NCI-H1694 (cell line): ENCODE data around the gene GRAMD4.

Experiments
- DNase-seq: peaks from one replicate; lab custom pipeline; 2025; lab: John Stamatoyannopoulos, UW

The GRAMD4 gene

DNA sequence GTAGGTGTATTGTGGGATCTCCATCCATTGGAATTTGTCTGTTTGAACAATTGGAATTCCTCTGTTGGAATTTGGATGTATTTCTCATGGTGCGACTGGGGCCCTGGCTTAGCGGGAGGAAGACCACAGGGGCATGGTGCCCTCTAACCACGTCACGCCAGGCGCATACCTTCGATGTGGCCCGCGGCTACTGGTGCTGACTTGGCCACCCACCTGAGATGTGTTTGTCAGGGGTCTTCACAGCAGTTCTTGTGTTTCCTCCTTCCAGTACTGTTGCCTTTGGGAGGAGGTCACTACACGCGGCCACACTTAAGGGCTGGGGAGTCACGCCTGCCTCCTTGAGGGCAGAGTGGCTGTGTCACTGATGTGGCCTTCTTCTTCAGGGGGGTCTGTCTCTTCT lies 36.6 kb upstream of the GRAMD4 start:
- no peak for DNase-seq

DNA sequence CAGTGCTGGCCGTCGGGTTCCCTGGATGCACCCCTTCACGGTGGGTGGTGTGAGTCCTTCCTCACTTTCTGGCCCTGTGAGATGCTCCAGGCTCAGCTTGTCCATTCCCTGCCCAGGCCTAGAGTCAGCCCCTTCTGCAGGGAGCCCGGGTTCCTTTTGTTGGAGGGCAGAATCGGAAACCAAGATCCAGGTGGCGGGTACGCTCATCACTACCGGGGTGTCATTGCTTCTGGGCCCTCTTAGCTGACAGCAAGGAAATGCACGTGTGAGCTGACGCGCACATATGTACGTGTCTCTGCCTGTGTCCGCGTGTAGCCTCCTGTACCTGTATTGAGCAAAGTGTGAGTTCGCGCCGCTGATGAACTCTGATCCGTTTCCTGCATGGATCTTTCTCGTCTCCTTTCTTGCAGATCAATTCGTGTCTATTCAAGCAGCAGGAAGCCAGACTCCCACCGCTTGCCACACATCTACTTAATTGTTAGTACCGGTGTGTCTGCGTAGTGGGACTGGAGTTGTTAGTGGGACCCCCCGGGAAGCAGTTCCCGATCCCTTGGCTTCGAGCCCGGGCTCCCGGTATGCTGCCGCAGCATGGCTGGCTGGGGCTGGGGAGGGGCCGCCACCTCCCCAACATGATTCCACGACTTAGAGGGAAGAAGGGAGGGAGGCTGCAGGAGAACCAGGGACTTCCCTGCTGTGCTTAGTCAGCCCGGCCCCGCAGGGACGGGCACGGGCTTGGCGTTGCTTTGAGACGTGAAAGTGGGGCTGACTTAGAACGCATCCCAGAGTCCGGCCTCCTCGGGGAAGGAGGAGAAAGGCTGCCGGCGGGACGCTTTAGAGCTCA lies 35.9 kb upstream of the GRAMD4 start:
- DNase-seq: no peak

DNA sequence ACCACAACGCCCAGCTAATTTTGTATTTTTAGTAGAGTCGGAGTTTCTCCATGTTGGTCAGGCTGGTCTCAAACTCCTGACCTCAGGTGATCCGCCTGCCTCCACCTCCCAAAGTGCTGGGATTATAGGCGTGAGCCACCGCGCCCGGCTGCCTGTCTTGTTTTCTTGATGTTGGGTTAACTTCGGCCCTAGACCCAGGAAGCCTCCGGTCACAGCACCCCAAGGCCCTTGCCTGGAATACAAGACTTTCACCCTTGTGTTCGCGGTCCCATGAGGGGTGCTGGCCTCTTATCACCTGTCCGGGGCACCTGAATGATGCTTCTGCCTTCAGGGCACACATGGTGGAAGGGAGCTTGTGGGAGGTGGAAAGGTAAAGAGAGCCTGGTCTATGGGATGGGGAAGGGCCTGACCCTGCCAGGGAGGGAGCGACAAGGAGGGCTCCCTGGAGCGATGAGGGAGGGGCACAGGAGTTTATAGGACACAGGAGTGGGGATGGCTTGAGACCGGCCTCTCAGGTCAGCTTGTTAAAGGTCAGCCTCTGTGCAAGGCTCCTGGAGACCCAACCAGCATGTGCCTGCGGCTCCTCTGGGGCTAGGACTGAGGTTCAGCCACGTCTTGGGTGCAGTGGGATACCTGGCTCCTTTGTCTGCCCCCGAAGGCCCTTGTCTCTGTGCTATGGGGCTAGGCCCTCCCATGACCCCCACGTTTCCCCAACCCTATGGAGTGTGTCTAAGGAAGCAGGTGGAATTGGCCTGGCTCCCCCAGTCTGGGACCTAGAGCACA lies 34.7 kb upstream of the GRAMD4 start:
- DNase-seq: no peak

DNA sequence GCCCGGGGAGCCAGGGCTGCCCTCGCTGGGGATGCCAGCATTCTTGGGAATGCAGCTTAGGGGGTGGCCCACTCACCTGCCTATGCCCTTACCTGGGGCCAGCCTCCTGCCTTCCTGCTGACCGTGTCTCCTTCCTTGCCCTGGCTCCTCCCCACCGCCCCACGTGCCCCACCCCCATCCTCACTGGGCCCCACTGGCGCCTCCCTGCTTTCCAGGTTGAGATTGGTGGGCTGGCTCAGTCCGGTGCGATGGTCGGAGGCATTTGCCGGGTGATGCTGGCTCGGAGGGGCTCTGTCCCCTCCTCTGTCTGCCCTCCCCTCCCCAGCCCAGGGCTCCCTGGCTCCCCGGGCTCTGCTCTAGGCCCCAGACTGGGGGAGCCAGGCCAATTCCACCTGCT lies 34.1 kb upstream of the GRAMD4 start:
- DNase-seq: no peak

DNA sequence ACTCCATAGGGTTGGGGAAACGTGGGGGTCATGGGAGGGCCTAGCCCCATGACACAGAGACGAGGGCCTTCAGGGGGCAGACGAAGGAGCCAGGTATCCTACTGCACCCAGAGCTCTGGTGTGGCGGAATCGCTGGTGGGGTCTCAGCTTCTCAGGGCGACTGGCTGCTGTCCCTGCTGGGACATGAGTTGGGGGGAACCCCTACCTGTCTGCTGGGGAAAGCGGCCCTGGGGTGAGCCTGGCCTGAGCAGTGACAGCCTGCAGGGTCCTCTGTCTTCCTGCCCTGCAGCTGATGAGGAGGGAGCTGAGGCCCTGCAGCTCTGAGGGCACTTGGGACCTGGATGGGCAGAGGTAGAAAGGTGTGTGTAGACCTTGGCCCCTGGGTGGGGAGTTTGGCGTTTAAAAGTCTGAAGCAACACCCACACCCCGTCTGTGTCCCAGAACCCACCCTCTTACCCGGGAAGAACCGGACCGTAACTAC lies 33.6 kb upstream of the GRAMD4 start:
- no peak for DNase-seq

DNA sequence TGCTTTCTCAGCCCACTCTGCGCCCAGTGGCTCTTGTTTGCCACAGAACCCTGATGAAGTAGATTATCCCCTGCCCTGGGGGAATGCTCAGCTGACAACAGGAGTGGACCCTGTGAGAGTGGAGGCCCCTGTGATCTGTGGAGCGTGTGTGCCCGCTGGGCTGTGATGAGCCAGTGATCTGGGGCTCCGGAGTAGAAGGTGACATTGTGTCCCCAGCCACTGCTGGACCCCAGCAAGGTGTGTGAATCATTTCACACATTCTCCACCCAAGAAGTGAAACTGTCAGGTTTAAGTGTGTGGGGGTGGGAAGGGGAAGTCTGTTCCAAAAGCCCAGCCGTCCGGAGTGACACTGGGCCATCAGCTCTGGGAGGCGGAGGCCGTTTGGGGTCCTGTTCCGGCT lies 33.1 kb upstream of the GRAMD4 start:
- DNase-seq: no peak

DNA sequence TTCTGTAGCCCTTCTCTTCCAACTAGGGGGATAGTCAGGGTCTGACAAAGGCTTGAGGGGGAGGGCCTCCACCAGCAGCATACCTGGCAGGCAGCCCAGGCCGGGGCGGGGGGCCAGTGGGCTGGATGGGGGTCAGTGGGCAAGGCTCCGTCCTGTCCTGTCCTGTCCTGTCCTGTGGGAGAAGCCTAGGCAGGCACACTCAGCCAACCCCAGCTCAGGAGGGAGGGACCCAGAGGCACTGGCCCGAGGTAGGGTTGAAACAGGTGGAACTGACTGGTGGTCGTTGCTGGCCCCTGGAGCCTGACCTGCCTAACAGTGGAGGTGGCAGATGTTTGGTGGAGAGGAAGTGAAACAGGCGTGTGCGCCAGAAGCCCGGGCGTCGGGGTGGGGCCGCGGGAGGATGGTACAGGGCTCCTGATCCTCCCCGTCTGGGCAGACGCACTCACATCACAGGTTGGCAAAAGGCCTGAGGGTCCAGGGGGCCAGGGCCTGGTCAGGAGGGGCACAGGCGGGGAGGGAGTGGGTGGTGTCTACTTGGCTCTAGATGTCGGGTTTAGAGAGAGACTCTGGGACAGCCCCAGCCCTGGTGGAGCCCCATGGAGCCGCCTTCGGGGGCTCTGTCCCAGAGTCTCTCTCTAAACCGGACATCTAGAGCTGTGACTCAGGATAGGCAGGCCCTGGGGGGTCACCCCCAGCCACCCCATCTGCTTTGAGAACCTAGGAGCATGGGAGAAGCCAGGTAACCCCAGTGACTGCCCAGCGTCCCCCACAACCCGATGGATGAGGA lies 32.5 kb upstream of the GRAMD4 start:
- no peak for DNase-seq

DNA sequence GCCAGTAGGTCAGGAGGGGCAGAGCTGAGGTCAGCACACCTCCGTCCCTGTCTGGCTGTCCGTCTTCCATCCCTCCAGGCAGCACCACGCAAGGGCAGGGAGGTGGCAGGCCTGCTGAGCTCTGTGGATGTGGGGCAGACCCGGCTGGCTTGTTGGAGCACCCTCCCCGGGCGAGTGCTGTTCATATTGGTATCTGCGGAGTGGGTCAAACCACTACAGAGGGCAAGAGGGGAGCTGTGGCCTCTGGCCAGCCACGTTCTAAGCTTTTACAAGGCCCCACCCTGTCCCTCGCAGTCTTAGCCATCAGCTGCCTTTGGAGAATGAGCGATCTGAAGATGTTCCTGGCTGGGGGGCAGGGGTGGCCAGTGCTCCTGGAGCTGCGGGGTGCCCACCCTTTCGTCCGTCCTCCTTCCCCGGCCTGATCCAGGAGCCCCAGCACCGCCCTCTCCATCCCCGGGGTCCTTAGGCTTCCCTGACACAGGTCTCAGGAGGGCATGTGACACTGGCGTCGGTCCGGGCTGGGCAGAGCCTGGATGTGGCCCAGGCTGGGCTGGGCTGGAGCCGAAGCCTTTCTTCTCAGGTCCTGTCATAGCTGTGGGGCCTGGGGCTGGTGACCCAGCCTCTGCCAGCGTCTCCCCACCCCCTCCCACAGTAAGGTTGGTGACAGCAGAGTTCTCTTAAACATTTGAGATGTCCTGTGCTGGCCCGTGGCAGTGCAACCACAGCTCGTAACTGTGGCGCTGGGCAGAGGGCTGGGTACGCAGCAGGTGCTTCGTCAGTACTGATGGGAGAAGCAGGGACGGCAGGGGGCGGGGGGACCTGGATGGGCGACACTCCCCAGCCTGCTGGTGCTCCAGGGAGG lies 31.7 kb upstream of the GRAMD4 start:
- no peak for DNase-seq

DNA sequence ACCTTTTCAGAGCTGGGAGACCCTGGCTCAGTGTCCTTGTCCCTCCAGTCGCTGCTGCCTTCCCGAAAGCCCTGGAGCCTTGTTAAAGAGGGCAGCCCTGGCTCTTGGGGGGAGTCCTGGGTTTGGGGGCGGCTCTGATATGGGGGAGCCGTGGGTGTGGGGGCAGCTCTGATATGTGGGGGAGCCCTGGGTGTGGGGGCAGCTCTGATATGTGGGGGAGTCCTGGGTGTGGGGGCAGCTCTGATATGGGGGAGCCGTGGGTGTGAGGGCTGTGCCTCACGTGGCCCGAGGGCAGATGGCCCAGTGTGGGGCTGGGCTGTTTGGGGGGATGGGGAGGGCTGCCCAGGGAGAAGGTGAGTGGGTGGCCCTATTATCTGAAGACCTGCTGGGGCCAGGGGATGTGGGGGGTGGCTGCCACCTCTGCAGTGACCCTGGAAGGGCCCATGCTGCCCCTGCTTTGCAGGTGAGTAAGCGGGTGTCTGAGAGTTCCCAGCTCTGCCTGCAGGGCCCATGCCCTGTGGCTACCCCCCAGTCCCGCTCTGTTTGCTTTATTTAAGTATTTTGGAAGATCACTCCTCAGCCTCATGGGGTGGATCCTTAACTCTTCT lies 30.9 kb upstream of the GRAMD4 start:
- DNase-seq: no peak

DNA sequence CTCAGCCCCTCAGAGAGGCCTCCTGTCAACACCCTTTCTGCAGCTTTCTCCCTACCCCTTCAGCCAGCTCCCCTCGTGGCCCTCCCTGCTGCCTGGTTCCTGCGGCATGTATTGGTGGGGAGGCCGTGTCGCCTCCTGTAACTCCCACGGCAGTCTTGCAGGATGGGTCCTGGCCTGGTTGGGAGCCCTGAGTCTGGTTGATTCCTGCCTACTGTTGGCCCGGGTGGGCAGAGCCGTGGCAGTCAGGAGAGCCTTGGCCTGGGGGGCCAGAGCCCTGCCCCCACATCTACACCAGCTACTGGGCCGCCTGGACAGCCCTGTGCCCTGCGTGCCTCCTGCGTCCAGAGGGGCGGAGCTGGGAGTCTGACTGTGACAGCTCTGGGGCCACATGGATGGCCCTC lies 30.3 kb upstream of the GRAMD4 start:
- DNase-seq: no peak

DNA sequence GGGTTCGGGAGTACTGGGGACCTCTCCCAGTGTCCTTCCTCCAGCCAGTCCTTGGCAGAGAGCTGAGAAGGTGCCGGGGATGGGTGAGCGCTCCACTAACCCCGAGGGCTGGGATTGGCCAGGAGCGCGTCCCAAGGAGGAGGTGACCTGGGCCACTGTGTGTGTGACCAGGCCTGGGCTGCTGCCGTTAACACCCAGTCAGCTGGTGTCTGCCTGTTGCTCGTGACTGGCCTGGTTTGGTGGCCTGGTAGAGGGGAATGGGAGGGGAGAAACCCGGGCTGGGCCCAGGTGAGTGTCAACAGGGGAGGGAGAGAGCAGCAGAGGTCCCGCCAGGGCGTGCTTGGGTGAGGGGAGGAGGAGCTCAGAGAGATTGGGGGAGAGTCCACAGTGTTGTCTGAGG lies 29.9 kb upstream of the GRAMD4 start:
- DNase-seq: no peak

DNA sequence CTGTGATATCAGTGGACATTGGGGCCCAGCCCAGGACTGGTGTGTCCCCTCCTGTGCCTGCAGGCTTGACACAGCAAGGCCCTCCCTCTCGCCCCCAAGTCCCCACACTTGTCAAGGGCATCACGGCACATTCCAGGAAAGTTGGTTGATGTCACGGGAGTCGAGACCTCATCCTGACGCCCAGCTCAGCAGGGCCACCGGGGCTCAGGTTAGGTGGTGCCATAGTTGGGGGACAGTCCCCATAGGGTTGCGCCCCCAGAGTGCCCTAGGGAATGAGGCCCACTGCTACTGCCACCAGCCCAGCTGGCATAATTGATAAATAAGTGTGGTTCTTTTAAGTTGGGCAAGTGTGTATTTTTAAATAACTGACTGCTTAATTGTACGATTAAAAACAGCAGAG lies 28.3 kb upstream of the GRAMD4 start:
- DNase-seq: no peak

DNA sequence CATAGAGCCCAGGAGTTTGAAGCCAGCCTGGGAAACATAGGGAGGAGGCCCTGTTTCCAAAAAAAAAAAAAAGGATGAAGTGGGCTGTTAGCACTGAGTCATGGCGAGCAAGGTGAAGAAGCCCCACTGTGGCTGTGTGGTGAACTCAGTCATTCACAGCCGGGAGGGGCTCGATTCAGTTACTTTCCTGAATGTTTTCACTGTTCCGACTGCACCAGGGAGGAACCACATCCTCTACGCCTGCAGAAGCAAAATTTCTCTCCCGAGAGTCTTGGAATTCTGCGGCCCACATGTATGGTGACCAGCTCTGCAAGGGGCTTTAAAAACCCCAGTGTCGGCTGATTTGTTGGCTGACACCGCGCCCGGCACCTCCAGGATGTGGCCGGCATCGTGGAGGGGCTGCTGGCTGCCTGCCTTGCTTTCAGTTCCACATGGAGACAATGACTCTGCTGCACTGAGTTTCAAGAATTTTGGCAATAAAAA lies 27.8 kb upstream of the GRAMD4 start:
- DNase-seq: no peak

DNA sequence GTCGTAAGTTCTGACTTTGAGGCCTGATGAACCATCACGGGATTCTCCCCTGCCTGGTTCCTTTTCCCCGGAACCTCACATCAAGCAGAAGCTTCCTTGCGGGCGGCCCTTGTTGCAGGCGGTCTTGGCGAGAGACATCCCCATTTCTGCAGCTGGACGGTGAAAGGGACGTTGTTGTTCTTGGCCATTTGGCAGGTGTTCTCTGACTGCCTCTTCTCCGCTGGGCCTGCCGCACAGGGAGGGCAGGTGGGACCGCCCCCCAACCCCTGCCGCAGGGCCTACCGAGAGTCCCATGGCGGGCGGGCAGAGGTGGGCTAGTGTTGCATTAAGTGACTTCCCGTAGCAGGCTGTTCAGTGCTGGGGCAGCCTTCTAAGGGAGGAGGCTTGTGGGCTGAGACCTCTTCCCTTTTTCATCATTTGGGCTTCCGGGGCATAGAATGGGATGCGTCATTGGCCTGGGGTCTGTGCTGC lies 26.9 kb upstream of the GRAMD4 start:
- no peak for DNase-seq

DNA sequence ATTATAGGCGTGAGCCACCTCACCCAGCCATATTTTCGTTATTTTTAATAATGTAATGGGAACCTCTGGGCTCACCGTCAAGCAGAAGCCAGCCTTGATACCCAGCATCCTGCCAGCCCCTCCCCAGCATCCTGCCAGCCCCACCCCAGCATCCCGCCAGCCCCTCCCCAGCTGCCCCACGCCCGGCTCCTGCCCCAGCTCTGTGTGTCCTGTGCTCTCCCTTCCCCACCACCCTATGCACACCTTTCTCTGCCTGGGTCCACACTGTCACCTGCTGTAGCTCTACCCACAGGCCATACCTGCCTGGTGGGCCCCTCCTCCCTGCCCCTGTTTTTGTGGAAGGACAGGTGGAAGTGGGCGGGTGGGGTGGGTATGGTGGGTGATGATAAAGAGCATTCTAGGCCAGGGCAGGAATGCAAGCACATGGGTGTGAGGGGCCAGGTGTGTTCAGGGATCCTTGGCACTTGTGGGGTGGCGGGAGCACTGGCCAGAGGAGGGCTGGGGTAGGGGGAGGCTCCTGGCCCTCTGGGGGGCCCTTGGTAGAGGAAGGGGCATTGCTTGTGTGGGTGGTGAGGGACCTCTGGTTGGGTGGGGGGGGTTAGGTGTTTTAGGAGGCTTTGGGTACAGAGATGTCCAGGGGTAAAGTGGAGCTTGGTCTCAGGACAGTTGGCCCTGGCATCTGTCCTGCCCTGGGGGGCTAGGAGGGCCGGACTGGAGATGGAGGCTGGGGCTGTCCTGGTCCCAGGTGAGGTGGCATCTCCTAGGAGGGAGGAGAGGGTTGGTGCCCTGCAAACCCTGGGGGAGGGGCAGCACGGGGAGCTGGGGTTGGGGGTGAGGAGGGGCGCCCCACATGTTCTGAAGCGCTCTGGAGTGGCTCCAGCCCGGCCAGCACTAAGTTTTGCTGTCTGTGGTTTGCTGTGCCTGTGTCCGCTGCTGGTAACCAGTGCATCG lies 25.9 kb upstream of the GRAMD4 start:
- no peak for DNase-seq

DNA sequence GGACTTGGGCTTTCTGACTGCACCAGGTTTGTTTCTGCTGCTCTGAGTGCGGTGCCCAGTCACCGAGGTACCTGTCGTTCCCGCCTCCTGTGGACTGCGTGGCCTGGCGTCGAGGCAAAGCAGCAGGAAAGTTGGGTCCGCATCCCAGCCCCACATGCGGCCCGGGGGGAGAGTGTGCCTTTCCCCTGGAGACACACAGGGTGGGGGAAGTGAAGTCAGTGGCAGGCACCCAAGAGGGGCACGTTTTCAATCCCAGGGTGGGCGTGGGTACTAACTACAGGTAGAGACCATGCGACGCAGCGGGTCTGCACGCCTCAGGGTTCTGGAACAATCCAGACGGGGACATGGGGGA lies 25.3 kb upstream of the GRAMD4 start:
- no peak for DNase-seq

DNA sequence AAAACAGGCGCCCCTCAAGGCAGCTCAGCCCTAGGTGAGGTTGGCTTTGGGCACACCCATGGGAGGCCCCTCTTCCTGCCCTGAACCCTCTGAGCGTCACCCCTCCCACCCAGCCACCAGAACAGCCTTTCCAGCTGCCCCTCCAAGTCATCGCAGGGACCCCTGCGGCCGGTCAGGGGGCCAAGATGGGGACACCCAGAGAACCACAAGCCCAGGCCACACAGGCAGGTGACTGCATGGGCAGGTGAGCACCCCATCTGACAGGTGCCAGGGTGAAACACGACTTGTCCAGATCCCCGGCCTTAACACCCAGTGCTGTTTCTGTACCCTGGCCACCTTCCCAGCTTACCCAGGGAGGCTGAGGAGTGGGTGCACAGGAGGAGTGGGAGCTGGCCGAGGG lies 24.6 kb upstream of the GRAMD4 start:
- no peak for DNase-seq

DNA sequence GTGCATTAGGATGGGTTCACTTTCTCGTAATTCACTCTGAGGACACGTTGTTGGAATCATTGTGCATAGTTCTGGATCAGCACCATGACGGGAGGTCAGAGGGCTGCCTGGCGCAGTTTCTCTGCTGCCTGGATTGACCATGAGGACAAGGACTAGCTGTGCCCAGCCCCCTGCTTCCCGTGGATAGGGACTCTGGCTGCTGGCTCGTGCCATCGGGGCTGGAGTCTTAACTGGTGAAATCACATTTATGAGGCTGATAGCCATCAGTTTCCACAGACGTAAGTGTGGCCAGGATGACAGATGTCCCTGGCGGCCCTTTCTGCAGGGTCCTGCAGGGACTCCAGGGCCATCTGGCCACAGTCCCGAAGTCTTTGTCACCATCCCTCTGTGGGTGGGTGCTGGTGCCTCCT lies 24.1 kb upstream of the GRAMD4 start:
- DNase-seq: no peak

DNA sequence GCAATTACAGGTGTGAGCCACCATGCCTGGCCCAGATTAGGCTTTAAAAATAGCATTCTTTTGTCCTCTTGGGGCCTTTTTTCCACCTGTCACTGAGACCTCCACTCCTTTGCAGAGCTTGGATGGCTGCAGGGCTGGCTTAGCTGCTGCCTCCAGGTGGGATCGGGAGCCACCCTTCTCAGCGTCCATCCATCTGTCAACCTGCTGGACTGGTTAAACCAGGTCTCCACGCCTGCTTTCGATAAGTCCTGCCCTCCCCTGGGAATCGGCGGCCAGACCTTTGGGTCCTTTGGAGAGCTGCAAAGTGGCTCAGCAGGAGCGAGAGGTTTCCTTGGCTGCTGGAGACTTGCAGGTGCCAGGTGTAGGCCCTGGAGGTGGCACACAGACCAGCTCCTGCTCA lies 23.4 kb upstream of the GRAMD4 start:
- no peak for DNase-seq

DNA sequence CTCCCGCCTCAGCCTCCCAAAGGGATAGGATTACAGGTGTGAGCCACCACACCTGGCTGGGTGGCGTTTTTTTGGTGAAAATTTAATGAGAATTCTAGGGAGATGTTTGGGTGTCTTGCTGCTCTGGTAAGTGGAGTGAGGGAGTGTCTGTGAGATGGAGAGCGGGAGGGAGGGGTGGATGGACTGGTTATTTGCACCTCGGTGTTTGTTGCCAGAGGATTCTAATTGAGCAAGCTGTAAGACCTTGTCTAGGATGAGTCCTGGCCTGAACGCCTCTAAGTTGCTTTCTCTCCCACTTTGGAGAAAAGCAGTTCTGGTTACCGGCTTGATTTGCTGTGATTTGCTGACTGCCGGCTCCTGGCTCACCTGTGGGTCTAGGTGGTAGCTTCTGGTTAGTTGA lies 22.0 kb upstream of the GRAMD4 start:
- no peak for DNase-seq
